NCI-H2196 treated with DMSO at 0.1 percent for 48 hours (cell line): ENCODE data around the gene MCL1.
"Not testable (repeated sequence)": the region's sequence is repeated elsewhere in the genome, so short reads cannot be mapped to it uniquely, and the experiment has no call there.

Experiments
- DNase-seq: peaks from one replicate; lab custom pipeline; 2025; ENCODE audit not compliant: unreplicated experiment; lab: John Stamatoyannopoulos, UW

The MCL1 gene

DNA sequence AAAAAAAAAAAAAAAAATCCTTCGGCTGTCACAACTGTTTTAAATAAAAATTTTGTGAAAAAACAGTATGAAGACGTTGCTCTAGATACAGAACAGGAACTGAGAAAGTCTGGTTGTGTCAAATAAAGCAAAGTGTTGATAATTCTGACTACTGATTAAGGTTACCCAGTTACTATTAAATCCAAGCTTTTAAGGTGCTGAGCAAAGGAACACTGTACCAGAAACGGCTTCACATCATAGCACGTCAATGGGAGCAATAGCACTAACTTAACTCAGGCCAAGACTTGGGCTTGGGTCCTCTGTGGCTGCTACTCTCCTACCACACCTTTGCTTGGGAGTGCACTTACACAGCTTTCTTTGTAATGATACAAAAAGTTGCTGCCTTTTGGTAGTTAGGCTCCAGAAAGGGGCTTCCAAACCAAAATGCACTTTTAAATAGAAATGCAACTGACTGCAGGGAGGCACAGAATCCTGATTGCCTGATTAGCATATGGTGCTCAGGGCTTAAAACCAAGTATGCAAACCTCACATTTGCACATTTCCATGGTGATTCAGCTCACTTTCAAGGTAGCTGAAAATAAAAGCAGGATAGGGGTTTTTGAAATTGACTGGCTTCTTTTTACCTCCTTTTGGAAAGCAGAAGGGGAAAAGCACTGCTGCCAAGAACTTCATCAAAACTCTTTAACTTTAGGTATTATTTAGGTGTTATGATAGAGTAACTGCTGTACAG, 6.3 kb downstream of the MCL1 start:
- no peak for DNase-seq

DNA sequence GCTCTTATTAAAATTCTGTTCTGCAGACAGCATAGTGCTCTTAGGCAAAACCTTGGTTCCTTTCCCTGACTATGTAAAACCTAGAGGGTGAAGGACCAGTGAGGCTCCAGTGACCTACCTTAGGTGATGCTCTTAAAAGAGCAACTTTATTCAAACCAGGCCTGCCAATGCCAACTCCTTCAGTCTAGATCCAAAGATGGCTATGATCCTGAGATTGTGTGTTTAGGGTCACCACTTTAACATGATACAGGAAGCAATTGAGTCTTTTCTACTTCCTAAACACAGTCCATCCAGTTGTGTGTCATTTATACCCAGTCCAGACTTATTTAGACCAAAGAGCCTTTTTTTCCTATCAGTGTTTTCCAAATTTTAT, 10.8 kb downstream of the MCL1 start:
- DNase-seq = no peak

- DNase-seq = peak; percentile 76
These were observed 11.5 kb downstream of the MCL1 start for GRCh38 chr1:150567717-150568593.

GRCh38 chr1:150567341-150567716, 12.1 kb downstream of the MCL1 start:
- DNase-seq = no peak

DNA sequence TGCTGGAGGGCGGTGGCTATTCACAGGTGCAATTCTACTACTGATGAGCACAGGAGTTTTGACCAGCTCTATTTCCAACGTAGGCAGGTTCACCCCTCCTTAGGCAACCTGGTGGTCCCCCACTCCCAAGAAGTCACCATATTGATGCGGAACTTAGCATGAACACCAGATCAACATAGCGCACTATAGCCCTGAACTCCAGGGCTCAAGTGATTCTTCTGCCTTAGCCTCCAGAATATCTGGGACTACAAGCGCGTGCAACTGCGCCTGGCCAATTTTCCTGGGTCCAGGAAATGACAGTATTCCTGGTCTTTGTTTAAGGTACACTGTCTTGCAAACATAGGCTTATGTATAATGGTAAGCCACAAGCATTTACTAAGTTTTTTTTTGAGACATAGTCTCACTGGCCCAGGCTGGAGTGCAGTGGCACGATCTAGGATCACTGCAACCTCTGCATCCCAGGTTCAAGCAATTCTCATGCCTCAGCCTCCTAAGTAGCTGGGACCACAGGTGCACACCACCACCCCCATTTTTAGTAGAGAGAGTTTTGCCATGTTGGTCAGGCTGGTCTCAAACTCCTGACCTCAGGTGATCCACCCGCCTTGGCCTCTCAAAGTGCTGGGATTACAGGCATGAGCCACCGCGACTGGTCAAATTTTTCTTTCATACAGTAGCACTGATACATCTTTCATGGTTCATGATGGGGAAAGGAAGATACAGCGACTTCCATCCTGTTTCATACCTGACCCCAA, 12.6 kb downstream of the MCL1 start:
- no peak for DNase-seq

DNA sequence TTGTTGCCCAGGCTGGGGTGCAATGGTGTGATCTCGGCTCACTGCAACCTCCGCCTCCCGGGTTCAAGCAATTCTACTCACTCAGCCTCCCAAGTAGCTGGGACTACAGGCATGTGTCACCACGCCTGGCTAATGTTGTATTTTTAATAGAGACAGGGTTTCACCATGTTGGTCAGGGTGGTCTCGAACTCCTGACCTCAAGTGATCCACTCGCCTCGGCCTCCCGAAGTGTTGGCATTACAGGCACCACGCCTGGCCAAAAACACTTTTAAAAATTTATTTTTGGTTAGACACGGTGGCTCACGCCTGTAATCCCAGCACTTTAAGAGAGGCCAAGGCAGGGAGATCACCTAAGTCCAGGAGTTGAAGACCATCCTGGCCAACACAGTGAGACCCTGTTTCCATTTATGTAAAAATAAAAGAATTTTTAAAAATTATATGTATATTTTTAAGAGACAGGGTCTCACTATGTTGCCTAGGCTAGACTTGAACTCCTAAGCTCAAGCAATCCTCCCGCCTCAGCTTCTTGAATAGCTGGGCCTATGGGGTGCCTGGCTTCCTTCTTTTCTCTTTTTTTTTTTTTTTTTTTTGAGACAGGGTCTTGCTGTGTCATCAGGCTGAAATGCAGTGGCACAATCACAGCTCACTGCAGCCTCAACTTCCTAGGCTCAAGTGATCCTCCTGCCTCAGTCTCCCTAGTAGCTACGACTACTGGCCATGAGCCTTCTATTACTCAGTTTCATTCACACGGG, 14.0 kb downstream of the MCL1 start:
- not testable (repeated sequence) for DNase-seq

- no peak for DNase-seq
These were observed 15.1 kb downstream of the MCL1 start for GRCh38 chr1:150564051-150564991.

- peak; percentile 56 for DNase-seq
These were observed 15.9 kb downstream of the MCL1 start for GRCh38 chr1:150563340-150564038.

DNA sequence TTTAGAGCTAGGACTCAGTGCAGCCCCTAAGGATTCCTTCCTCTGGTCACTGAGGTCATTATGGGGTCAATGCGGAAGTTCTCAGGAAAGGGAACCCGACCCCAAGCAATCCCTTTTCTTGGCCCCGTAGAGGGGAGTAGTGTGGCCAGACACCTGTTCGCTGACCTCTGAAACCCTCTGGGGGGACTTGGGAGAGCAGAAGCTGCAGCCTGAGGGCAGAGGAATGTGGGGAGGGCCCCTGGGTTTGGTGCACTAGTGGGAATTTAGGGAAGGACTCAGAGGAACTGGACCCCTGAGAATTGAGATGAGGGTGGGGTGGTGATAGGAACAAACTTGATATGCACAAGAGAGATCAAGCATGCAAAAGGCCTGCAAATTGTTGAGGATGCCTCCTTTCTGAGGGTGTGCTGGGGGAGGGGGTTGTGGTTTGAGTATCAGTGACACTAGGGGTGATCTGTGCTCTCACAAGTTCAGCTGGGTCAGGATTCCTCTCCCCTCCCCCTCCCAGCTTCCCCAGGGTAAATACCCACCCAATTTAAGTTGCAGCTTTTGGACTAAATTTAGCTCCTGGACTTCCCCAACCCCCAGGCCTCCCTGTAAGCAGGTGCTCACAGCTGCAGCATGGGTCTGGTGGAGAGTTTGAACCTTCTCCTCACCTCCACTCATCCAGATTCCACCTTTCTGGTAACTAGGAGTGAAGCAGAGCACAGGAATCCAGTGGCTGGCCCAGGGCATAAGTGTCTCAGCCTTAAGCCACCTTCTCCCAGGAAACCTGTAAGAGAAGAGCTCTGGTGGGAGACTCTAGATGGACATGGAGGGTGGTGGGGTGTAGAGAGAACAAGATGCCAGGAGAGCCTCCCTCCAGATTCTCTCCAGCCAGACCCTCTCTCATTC, 16.7 kb downstream of the MCL1 start:
- DNase-seq = no peak

DNA sequence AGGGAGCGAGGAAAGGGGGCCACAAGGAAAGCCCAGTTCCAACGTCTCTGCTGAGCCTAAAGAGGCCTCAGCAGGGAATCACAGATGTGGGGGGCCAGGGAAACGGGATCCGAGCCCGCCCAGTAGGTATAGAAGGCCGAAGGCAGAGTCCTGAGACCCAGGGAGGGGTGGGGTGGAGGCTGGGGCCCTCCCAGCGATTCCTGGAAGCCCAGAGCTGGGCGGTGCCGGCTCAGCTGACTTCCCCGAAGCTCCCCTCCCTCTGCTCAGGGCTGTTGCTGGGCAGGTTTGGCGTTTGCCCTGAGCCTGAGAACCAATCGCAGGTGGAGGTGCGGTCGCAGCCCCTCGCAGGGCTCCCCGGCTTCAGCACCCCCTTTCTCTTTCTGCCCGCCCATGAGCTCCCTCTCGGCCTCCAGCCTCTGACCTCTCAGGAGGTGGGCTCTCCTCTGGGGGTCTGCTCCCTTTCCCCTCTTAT, 17.4 kb downstream of the MCL1 start:
- DNase-seq = peak; percentile 90

GRCh38 chr1:150561254-150561973, 18.0 kb downstream of the MCL1 start:
- peak; percentile 95 for DNase-seq

- DNase-seq = peak; percentile 95
These were observed 18.7 kb downstream of the MCL1 start for GRCh38 chr1:150560576-150561253.

DNA sequence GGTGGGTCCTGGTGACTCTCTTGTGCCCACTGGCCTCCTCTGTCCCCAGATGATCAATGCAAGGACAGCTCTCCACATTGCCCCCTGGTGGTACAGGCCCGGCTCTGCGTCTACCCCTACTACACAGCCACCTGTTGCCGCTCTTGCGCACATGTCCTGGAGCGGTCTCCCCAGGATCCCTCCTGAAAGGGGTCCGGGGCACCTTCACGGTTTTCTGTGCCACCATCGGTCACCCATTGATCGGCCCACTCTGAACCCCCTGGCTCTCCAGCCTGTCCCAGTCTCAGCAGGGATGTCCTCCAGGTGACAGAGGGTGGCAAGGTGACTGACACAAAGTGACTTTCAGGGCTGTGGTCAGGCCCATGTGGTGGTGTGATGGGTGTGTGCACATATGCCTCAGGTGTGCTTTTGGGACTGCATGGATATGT, 19.4 kb downstream of the MCL1 start:
- peak; percentile 22 for DNase-seq

DNA sequence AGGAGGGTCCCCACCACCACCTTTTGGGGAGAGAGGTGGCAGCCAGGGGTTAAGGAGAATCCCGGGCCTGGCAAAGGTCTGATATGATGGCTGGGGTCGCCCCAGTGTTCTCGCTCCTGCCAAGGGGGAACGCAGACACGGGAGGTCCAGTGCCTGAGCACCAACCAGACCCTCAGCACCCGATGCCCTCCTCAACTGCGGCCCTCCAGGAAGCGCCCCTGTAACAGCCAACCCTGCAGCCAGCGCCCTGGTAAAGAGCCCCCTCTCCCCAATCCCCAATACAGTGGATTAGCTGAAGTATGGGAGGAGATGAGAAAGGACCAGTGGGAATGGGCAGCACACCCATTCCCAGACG, 19.8 kb downstream of the MCL1 start:
- DNase-seq = no peak

- DNase-seq = no peak
These were observed 20.4 kb downstream of the MCL1 start for GRCh38 chr1:150558761-150559655.

DNA sequence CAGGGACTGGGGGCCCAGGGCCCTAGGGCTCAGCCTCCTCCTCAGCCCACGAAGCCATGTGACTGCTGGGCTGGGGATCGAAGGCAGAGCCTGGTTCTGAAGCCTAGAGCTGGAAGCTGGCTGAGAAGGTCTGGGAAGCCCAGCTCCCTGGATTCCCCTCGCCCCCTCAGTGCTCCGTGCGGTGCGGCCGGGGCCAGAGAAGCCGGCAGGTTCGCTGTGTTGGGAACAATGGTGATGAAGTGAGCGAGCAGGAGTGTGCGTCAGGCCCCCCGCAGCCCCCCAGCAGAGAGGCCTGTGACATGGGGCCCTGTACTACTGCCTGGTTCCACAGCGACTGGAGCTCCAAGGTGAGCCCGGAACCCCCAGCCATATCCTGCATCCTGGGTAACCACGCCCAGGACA, 21.1 kb downstream of the MCL1 start:
- no peak for DNase-seq
